Measurements from ENCODE around the gene SLC1A7.

GRCh38 chr1:53085405-53085804 lies 57.0 kb downstream of the SLC1A7 start:
- TF ChIP-seq GATA3 (IDR thresholded peaks at IDR 0.05; ENCODE audit: low read depth, low read length) (no peak), GATA2 (IDR thresholded peaks at IDR 0.05; ENCODE audit: low read depth, low read length) (no peak)

All from SH-SY5Y (cell line).